ENCODE data around the gene MMD.

GRCh38 chr17:55363033-55363432 lies 58.6 kb downstream of the MMD start:
- no peak for TF ChIP-seq CTBP1 (IDR thresholded peaks at IDR 0.05; ENCODE audit: borderline replicate concordance)
- no peak for TF ChIP-seq FOXK2 (IDR thresholded peaks at IDR 0.05)
- no peak for TF ChIP-seq ZNF384 (IDR thresholded peaks at IDR 0.05)
- no peak for TF ChIP-seq SUZ12 (IDR thresholded peaks at IDR 0.05)
- TF ChIP-seq BHLHE40 (IDR thresholded peaks at IDR 0.05; ENCODE audit: borderline replicate concordance), result no peak
- TF ChIP-seq FOXA1 (IDR thresholded peaks at IDR 0.05), result no peak
